MV-4-11 (cell line): Measurements from ENCODE around the gene VWA7.

Experiments
- DNase-seq: peaks from one replicate; lab custom pipeline; 2025; lab: John Stamatoyannopoulos, UW

Gene VWA7

DNA sequence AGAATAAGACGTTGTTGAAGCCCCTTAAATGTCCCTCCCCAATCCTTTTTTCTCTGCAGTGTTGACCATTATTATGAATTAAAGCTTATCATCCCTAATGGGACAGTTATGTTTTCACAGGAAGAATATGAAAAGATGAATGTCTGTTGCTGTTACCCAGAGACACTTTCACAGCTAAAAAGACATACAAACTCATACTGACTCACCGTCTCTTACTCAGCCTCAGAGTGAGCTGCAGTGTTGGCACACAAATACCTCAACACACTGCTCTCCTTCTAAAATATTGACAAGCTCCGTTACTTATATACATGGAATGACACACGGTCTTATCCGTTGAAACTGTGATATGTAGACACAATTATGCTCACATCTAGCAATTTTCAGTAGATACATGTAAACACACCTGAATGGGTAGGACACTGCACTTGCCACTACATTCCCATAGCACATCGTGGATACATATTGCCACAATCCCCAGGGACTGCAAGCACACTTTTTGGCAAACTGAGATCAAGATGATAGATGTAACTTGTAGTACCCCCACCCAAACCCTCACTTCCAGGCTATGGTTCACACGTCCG lies 24.3 kb downstream of the VWA7 start:
- DNase-seq, result no peak

DNA sequence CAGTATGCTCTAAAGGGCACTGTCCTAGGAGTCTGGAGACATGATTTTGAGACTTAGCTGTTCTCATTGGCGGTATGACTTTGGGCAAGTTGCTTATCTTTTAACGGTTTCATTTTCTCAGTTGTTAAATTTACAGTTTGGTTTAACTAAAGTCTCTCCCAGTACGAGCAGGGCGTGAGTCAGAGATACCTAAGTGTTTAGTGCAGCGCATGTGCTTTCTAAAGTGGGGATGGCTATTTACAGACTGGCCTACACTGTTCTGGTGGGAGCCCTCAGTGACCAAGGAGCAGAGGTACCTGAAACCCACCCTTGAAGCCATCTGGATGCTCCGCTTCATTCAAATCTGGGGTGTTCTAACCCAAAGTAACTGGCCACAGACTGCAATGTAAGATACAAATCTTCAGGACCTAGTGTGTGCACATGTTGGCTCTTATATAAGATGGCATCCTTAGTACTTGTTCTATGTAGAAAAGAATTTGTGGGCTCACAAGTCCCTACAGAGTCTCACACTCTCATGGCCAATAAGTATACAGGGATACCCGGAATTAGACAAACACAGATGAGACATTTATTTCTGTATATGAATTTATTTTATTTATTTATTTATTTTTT lies 26.6 kb downstream of the VWA7 start:
- DNase-seq, result no peak

DNA sequence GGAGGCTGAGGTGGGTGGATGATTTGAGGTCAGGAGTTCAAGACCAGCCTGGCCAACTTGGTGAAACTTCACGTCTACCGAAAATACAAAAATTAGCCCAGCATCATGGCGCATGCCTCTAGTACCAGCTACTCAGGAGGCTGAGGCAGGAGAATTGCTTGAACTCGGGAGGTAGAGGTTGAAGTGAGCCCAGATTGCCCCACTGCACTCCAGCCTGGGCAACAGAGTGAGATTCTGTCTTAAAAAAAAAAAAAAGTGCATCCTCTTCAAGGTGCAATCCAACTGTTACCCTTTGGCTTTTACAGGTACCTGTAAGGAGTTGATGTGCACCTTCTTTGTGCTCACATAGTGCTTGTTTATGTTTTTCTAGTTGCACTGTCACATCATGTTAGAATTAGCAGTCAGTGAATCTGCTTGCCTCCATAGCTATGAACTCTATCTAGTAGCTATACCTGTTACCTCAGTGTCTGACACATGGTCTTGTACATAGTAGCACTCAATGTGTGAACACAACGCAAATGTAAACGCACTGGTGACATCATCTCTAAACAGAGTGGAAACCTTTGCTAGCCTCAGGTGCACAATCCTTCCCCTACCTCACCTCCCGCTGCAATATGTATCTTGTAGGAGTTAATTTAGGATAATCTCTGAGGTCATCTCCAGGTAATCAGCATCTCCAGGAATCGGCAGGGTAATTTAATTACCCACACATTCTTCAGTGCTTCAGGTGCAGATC lies 27.7 kb downstream of the VWA7 start:
- no peak for DNase-seq

DNA sequence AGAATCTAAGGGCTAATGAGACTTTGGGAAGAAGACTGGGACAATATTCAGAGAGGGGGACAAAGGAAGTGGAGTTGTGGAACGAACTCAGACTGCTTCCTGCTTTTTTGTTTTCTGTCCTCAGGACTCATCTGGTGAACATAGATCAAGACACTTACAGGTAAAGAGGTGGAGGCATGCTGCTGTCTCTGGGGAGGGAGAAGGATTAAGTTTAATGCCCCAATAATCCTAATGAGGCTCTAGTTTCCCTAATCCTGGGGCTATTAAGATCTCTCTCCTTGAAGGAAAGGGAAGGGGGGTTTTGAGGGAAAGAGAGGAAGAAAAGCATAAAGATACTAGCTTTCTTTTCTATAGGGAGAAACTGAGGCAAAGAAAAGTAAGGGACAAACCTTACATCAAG lies 32.7 kb downstream of the VWA7 start:
- DNase-seq, result no peak

DNA sequence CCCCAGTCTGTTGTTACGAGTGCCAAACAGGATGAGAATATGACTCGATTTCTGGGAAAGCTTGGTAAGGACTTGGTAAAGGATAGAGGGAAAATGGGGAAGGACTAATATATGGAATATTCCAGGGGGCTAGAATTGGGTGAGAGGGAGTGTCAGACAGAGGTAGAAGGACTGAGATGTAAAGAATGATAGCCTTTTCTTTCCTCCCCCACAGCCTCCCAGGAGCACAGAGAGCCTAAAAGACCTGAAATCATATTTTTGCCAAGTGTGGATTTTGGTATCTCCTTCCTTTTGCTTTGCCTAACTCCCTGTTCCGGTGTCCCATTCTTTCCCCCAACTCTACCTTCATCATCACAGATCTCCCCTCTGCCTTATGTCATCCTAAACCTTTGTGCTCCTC lies 34.2 kb downstream of the VWA7 start:
- DNase-seq, result no peak

DNA sequence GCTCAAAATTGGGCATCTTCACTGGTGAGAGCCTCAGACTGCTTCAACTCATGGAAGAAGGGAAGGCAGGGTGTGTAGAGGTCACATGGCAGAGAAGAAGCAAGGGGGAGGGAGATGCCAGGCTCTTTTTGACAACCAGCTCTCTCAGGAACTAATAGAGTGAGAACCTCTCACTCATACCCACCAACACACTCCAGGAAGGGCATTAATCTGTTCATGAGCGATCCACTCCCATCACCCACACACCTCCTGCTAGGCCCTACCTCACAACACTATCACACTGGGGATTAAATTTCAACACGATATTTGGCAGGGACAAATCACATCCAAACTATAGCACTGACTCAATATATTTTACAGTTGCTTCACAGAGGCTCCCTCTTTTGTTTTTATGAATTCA lies 35.3 kb downstream of the VWA7 start:
- no peak for DNase-seq

DNA sequence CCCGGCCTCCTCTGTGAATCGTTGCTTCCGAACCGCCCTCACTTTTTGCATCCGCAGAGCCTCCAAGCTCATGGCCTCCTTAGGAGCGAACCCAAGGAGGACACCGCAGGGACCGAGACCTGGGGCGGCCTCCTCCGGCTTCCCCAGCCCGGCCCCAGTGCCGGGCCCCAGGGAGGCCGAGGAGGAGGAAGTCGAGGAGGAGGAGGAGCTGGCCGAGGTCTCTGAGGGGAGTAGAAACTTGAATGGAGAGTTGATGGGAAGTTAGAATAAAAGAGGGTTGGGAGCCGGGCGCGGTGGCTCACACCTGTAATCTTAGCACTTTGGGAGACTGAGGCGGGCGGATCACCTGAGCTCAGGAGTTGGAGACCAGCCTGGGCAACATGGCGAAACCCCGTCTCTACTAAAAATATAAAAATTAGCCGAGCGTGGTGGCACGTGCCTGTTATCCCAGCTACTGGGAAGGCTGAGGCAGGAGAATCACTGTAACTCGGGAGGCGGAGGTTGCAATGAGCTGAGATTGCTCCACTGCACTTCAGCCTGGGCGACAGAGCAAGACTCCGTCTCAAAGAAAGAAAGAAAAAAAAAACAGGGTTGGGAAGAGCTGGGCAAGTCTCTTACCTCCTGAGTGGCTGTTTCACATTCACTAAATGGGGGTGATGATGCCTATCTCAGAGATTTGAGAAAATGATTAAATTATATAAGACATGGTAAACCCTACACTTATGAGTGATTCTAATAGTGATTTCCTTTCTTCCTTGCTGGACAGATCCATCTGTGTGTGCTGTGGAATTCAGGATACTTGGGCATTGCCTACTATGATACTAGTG lies 36.5 kb downstream of the VWA7 start:
- DNase-seq, result peak; percentile 64

DNA sequence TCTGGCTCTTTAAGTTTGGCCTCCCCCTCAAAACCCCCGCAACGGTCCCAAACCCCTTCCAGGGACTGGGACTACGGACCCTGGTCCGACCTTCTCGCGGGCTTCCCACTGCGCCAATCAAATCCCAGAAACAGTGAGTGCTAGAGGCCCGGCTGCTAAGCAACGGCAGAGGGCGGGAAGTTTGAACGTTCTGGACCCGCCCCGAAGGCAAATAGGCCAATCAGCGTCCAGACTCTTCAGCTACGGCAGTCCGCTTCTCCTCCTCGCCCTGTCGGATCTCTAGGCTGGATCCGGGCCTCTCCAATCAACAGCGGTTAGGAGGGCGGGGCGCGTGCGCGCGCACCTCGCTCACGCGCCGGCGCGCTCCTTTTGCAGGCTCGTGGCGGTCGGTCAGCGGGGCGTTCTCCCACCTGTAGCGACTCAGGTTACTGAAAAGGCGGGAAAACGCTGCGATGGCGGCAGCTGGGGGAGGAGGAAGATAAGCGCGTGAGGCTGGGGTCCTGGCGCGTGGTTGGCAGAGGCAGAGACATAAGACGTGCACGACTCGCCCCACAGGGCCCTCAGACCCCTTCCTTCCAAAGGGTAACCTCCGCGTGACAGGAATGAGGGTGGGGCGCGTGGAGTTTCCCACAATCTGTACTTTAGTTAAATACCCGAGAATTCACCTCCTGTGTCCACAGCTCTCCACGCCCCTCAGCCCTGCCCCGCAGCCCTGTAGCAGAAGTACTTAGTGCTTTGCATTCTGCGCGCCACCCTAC lies 37.3 kb downstream of the VWA7 start, which contains the start of gene MSH5:
TSS of gene MSH5 (plus strand) at position 367 of the 758 bp plus-strand sequence. CDS start 462 bp downstream, outside the sequence.
- peak; percentile 99 for DNase-seq

DNA sequence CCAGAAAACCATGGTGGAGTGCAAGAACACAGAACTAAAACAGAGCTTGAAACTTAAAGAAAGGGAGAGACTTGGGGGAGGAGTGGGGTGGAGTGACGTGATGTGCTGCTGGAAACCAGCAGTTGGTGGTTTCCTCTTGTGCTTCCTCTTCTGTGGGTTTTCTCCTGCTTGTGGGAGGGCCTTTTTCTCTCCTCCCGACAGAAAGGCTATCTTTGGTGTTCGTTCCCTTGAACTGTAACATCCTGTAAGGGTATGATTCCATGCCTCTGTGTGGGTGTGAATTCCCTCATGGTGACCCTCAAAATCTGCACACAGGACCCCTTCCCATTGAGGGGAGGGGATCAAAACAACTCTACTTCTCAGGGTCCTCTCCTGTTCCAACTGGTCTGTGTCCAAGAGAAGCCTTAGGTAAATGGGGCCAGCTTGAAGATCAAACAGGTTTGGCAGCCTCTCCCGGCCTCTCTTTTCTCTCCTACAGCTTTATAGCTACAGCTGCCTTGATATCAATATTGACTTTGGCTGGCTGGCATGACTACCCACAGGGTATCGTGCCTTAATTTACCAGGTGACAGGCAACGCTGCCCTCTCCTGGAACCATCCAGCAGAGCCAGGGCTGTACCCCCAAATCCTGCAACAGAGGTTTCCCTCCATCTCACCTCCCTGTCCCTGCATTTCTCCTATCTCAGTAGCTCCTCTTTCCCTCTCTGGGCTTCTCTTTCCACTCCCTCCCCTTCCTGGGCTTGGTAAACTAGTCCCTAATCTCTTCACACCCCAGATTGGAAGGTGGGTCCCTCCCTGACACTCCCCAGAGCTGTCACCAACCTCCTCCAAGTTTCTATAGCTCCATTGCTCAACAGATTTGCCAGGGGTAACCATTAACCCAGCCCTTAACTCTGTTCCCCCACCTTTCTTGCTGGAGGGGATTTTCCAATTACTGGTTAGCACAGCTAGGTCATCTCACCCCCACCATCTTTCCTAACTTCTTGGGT lies 38.8 kb downstream of the VWA7 start:
- DNase-seq, result peak; percentile 98

DNA sequence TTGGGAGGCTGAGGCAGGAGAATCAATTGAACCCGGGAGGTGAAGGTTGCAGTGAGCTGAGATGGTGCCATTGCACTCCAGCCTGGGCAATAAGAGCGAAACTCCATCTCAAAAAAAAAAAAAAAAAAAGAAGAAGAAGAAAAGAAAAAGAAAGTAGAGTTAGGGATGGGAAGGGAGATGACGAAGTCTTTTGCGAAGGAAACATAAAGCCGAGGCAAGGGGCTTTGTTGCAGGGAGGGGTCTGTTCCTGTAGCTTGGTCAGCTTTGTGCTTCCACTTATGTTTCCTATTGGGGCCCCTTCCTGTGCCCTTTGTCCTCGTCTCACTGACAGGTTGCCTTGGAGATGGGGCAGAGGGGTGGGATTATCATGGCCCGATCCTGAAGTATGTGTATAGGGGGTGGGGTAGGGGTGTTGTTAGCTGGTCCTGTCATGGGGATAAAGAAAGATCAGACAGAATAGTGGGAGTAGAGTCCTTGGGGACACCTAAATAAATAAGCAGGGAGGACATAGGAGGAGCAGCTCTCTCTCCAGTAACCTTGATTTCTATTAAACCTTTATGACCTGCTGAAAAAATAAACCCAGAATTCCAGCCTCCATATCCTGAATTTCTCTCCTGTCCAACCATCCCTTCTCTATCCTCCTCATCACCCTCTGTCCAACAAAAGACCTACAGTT lies 39.7 kb downstream of the VWA7 start:
- peak; percentile 81 for DNase-seq

DNA sequence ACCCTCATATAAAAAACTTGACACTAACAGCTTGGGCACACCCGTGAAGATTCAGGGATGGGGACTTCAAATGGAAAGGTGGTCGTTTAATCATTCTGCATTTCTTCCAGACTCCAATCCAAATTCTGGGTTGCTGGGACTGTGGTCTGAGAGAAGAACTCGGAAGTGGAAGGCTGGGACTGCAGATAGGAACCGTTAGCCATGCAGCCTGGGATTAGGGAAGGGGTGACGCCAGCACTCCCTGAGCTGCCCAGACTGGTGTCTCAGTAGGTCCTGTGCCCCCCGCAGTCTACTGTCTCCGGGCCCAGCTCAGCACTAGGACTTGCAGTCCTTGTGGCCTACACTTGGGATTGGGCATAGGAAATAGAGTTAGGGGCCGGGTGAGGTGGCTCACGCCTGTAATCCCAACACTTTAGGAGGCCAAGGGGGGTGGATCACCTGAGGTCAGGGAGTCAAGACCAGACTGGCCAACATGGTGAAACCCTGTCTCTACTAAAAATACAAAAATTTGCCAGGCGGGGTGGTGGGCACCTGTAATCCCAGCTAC lies 40.3 kb downstream of the VWA7 start:
- DNase-seq, result peak; percentile 35

DNA sequence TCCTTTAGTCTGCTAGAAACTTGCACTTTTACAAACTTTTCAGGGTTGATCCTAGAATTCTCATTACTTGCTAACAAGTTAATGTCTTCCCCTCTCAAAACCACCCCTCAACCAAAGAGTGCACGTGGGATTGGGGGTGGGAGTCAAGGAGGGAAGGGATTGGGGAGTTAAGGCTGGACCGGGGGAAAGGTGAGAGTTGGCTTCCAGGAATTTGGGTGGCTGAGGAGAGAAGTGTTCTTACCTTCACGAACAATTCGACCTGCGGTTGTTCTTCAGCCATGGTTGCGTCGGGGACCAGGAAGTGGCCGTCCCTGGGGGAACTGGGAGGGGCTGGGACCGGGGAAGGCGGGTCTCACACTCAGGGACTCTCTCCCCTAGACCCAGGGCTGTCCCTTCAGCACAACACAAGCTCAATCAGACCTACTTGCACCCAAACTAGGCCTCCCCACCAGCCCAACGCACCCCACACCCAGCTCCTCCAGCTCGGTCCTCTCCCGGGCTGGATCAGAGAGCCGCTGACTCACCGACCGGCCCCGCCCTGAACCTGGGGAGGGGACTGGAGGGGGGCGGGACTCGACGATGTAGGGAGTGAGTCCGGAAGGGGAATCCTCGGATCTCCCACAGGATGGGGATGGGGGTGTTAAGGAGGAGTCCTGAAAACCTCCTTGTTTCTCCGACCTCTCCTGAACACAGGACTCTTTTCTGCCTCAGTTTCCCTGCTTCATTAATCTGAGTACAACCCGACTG lies 40.9 kb downstream of the VWA7 start, which contains the start of gene CLIC1:
TSS of gene CLIC1 (minus strand) at position 510 of the 747 bp plus-strand sequence. CDS start at position 280, 230 bp downstream.
- DNase-seq, result peak; percentile 89

DNA sequence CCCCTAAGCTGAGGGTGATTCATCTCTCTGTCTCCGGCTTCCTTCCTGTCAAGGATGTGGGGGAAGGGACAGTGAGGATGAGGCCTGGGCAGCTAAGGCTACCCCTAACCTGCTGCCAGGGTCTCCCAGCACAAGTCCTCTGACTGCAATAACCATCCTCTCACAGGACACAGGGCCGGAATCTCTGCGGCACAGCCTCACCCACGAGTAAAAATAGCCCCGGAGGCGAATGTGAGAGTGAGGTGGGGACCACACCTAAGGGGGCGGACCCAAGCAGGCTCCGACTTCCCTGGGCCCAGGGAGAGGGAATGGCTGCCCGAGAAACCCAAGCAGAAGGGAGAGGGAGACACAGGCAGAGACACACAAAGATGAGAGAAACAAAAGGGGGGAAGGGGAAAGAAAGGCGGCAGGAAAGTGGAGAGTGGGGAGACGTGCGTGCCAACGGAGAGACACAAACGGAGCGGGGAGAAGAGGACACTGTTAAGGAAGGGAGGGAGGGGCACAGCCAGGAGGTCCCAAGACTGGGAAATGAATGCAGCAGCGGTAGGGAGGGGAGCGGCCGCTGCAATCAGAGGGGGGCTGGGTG lies 42.2 kb downstream of the VWA7 start:
- peak; percentile 77 for DNase-seq

DNA sequence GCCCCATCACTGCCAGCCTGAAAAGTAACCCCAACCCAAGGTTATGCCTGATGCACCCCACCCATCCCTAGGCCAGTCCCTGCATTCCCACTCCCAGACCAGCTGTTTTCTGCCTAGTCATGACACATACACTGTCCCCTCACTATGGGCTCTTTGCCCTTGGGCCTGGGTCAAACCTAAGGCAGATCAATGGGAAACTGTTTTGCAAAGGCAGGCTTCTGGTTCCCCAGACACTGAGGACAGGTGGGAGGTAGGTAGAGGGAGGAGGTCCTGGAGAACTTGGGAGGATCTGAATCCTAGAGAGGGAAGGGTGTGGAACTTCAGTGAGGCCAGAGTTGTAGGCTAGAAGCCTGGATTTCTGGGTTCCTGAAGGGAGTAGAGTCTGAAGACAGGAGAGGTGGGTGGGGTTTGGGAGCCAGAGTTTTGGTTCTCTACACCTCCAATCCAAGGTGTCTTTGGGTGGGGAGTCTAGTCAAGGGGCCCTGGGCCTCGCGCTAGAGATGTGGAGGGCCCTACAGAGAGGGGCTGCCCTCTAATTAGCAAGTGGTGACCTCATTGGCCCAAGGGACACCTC lies 42.8 kb downstream of the VWA7 start:
- DNase-seq, result no peak

DNA sequence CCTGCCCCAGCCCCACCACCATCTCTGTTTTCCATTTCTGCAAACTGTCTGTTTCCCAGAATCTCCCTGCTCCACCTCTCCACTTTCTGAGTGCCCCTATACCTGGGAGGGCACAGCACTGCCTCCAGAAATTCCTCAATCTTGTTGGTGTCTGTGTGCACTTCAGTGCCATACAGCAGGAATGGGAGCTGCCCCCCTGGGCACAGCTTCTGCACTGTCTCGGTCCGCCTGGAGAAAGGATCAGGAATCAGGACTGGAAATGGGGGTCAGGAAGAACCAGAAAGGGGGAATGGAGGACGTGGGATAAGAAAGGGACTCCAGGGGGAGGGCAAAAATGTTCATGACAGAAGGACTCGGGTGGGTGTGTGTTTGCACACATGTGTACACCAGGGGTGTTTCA lies 43.4 kb downstream of the VWA7 start:
- no peak for DNase-seq

DNA sequence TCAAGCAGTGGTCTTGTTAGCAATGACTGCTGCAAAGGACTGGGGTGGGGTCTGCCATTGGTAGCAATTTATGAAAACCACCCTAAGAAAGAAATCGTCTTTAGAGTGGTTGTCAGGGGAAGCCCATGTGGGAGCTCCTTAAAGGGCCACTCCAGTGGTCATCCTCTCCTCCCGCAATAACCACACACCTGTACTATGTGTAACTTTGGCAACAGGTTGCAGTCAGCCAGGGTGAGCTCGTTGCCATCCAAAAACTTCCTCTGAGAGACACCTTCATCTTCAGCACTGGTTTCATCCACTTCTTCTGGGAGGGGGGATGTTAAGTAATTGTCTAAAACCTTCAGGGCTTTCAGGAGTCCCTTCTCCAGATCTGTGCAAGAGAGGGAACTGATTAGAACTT lies 45.1 kb downstream of the VWA7 start:
- no peak for DNase-seq

DNA sequence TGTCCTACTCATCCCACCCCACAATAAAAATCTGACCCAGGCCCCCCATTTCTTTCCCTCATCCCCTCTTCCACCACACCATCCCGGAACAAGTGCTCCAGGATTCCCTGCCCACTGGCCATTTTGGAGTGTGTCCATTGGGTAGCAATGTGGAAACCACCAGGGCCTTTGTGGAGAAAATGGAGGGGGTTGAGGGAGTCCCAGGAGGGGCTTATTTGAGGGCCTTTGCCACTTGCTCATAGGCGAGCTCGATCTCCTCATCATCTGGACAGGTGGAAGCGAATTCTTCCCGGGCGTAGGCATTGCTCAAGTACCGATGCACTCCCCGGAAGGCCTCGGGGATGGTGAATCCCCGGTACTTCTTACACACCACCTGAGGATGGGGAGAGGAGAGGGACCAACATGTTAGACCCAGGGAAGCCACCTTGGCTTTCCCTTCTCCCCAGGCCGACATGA lies 46.5 kb downstream of the VWA7 start:
- no peak for DNase-seq
